HG03460 (cell line): ENCODE measurements around the gene EDEM2.
"Not testable (repeated sequence)": the region's sequence is repeated elsewhere in the genome, so short reads cannot be mapped to it uniquely, and the experiment has no call there.

Experiments
- ATAC-seq: cut with Tn5 transposase; IDR thresholded peaks from one replicate; pipeline ENCODE4 v1.9.1; 2021; ENCODE audit not compliant: unreplicated experiment

EDEM2 gene

GRCh38 chr20:35131934-35132333 is 15.2 kb downstream of the EDEM2 start:
- ATAC-seq, result no peak

DNA sequence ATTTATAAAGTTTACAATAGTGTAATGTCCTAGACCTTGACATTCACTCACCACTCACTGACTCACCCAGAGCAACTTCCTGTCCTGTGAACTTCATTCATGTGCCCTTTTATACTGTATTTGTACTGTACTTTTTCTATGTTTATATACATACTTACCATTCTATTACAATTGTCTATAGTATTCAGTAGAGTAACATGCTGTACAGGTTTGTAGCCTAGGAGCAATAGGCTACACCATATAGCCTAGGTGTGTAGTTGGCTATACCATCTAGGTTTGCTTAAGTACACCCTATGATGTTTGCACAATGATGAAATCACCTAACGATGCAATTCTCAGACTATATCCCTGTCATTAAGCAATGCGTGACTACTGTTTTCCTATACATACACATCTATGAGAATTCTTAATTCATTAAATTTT is 17.5 kb downstream of the EDEM2 start:
- no peak for ATAC-seq

GRCh38 chr20:35125753-35126152 is 21.4 kb downstream of the EDEM2 start:
- ATAC-seq, result no peak

DNA sequence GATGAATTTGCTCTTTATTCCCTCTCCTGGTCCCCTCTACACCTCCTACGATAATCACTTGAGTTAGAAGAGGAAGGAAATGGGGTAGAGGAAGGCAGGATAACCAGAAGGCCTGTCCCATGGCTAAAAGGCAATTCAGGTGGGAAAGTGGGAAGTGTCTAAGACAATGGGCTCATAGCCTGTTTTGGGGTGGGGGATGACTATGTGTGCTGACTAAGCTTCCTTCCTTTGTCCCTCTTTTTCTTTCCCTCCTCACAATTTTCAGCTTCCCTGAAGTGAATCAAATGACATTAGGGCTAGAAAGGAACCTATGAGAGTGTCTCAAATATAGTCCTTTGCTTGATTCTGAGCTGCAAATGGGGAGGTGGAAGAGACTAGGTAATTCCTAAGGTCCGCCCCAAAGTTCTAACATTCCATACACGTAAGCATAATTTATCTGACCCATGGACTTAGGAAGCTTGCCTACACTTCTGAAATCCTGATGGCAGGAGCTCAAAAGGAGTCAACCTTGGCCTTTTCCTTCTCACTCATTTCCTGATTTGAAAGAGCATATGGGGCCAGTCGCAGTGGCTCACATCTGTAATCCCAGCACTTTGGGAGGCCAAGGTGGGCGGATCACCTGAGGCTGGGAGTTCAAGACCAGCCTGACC is 24.3 kb downstream of the EDEM2 start:
- ATAC-seq, result no peak

GRCh38 chr20:35121186-35121585 is 25.9 kb downstream of the EDEM2 start:
- ATAC-seq, result no peak

DNA sequence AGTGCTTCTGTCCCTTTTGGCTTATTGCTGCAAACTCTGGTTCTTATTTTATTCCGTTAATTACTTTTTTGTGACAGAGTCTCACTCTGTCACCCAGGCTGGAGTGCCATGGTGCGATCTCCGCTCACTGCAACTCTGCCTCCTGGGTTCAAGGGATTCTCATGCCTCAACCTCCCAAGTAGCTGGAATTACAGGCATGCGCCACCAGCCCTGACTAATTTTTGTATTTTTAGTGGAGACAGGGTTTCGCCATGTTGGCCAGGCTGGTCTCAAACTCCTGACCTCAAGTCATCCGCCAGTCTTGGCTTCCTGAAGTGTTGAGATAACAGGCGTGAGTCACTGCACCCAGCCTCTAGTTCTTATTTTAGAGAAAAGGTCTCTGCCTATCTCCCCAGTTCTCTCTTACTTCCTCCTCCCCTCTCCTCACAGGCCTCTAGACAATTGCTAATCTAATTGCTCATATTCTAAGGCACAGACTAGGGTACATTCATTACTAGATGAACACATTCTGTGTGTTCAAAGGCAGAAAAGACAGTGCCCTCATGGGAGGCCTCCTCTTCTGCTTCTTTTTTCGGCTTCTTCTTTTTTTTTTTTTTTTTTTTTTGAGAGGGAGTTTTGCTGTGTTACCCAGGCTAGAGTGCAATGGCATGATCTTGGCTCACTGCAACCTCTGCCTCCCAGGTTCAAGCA is 27.0 kb downstream of the EDEM2 start:
- no peak for ATAC-seq

- no peak for ATAC-seq
Observed at GRCh38 chr20:35117629-35118028, 29.5 kb downstream of the EDEM2 start.

GRCh38 chr20:35117196-35117595 is 29.9 kb downstream of the EDEM2 start:
- no peak for ATAC-seq

- no peak for ATAC-seq
Observed at GRCh38 chr20:35116258-35116657, 30.9 kb downstream of the EDEM2 start.

GRCh38 chr20:35115606-35116005 is 31.5 kb downstream of the EDEM2 start:
- no peak for ATAC-seq

GRCh38 chr20:35112276-35112675 is 34.9 kb downstream of the EDEM2 start:
- not testable (repeated sequence) for ATAC-seq

DNA sequence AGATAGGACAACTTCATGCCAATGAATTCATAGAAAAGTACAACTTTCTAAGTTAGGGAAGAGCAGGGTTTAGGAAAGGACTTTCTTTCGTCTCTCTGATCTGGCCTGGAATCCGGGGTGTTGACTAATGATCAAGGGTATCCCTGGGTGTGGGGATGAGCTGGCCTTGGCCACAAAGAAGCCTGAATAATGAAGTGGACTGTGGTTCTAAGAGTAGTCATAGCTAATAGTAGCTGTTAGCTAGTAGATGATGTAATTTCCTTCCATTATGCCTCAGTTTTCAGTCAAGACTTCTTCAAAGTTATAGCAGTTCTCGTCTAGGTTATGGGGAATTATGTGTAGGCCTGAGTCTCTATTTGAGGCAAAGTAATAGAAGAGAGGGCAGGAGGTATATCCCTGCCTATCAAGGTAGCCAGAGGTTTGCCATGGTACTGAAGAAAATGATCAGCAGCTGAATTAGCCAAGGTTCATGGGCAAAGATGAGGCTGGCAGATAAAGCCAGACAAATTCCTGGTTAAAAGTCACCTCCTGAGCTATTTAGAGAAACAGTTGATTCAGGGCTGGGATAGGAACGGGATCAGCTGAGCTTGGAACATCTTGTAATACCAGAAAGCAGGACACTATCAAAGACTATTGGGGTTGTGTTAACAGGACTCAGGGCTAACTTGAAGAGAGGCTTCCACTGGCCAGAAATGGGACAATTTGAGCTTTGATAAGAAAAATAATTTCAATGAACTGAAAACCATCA is 35.8 kb downstream of the EDEM2 start:
- no peak for ATAC-seq

DNA sequence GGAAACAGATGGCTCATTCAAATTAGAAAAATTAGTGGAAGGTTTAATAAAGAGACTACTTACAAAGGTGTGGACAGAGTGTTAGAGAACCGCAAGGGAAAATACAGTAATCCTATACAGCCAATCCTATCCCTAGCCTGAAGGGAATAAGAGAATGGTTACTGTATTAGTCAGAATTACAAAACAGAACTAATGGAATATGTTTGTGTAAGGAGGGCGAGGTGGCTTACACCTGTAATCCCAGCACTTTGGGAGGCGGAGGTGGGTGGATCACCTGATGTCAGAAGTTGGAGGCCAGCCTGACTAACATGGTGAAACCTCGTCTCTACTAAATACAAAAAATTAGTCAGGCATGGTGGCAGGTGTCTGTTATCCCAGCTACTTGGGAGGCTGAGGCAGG is 38.2 kb downstream of the EDEM2 start:
- ATAC-seq, result no peak

DNA sequence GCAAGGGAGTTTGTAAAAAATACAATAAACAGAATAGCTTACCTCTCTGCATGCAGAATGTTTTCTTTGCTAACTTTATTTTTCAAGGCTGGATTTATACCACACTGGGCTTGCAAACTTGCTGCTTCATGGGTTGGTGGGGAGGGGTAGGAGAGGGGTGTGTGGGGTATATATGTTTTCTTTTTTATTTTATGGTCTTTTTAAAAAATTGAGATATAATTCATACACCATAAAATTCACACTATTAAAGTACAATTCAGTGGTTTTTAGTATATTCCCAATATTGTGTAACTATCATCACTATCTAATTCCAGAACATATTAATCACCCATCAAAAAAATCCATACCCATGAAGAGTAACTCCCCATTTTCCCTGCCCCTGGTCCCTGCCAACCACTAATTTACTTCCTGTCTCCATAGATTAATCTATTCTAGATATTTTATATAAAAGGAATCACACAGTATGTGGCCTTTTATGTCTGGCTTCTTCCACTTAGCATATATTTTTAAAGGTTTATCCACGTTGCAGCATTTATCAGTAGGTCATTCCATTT is 40.2 kb downstream of the EDEM2 start:
- no peak for ATAC-seq

- ATAC-seq, result no peak
Observed at GRCh38 chr20:35104685-35105295, 42.3 kb downstream of the EDEM2 start.

DNA sequence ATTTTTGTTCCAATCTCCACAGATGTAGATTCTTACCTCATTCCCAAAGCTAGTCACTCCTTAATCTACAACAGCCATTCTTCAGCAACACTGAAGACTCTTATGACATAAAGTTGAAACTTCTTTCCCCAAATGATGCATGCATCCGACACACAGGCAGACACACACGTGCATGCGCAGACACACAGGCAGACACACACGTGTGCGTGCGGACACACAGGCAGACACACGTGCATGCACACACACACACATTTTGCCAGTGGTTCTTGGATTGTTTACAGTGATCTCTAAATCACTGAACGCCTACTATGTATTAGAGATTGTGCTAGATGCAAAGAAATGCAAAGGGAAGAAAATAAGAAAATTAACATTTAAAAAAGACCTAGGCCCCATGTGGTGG is 45.5 kb downstream of the EDEM2 start:
- no peak for ATAC-seq

DNA sequence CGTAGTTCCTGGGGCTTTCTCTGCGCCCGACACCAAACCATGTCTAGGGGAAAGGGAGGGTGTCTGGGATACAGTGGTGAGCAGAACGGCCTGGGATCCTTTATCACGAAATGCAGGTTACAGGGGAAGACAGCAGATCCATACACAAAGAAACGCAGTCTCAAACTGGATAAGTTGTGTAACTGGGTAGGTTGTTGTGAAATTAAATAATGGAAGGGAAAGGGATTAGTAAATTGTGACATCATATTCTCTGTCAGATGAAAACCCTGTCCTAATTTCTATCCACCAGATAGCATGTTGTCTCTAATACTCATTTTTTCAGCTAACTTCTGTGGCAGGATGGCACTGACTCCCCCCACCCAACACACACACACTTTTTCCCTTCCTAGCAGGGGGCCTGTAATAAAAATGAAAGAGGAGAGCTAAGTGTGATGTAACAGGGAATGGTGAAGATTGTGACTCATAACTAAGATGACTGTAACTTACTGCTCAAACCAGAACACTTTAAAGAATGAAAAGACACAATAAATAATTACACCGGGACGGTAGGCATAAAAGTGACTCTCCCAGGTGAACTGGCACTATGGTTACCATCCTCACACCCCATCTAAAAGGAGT is 53.8 kb downstream of the EDEM2 start:
- ATAC-seq, result no peak

GRCh38 chr20:35092524-35093266 is 54.4 kb downstream of the EDEM2 start, which contains the start of gene TRPC4AP:
TRPC4AP (minus strand) TSS chr20:35092807; CDS start chr20:35092781, 26 bp downstream.
- peak; percentile 88 for ATAC-seq

DNA sequence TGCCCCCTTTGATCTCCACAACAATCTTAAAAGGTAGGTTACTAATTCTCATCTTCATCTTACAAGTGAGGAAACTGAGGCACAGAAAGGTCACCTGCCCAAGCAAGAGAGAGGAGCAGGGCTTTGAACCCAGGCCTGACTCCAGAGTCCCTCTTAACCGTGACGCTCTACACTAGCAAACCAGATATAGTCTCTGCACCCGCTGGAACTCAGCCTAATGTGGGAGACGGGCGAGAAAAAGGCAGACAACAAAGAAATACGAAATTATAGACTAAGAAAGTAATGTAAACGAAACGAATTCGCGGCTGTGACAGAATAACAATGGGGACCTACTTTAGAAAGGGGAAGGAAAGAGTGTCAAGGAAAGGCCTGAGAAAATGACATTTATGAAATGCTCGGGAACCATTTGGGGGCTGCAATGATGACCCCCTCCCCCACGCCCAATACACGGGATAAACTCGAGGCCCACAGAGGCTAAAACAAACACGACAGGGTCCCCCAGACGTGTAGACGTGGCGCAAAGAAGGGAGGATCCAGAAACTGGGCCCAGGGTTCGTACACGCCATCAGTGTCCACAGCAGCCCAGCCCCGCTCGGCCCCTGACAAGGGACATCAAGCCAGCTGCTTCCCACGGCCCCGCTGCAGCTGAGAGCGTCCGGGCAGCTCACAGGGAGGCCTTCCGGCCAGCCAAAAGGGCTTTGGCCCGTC is 55.2 kb downstream of the EDEM2 start:
- ATAC-seq, result peak; percentile 12
